Smooth muscle cell (in vitro differentiated cells): Measurements from ENCODE around the gene CEP85. TPM values are rescaled to one million over a fixed set of nuclear protein-coding genes. Genes with fewer than 3 reads are reported as not detected.
"Not testable (repeated sequence)": the region's sequence is repeated elsewhere in the genome, so short reads cannot be mapped to it uniquely, and the experiment has no call there.

Experiments
- DNase-seq: peaks from one replicate; lab custom pipeline; 2025; ENCODE audit not compliant: unreplicated experiment; lab: John Stamatoyannopoulos, UW
- H2AFZ ChIP-seq: fragments of 200-600 bp; sonication (generic); 2 replicates; pipeline ENCODE4 v1.6.0; 2016; ENCODE audit warnings: antibody characterized with exemption, low read depth, mild to moderate bottlenecking
- H3F3A ChIP-seq: fragments of 200-600 bp; sonication (generic); 2 replicates; pipeline ENCODE4 v1.6.0; 2017; ENCODE audit warnings: antibody characterized with exemption, low read depth
- H3K27ac ChIP-seq: fragments of 200-600 bp; sonication (generic); 2 replicates; pipeline ENCODE4 v1.5.1; 2016; ENCODE audit warnings: low read depth, mild to moderate bottlenecking
- H3K27me3 ChIP-seq: fragments of 200-600 bp; sonication (generic); 2 replicates; pipeline ENCODE4 v1.6.1; 2016; ENCODE audit warnings: low read depth, mild to moderate bottlenecking
- H3K36me3 ChIP-seq: fragments of 200-600 bp; sonication (generic); 2 replicates; pipeline ENCODE4 v1.5.1; 2016; ENCODE audit warnings: low read depth
- H3K4me1 ChIP-seq: fragments of 200-600 bp; sonication (generic); 2 replicates; pipeline ENCODE4 v1.5.1; 2016; ENCODE audit warnings: low read depth
- H3K4me2 ChIP-seq: fragments of 200-600 bp; sonication (generic); 2 replicates; pipeline ENCODE4 v1.6.0; 2016; ENCODE audit warnings: mild to moderate bottlenecking
- H3K4me3 ChIP-seq: fragments of 200-600 bp; sonication (generic); 2 replicates; pipeline ENCODE4 v1.5.1; 2016; ENCODE audit warnings: mild to moderate bottlenecking
- H3K79me2 ChIP-seq: fragments of 200-600 bp; sonication (generic); 2 replicates; pipeline ENCODE4 v1.6.0; 2016; ENCODE audit warnings: low read depth, mild to moderate bottlenecking
- H3K9ac ChIP-seq: fragments of 200-600 bp; sonication (generic); 2 replicates; pipeline ENCODE4 v1.6.0; 2016; ENCODE audit warnings: low read depth
- H3K9me3 ChIP-seq: fragments of 200-600 bp; sonication (generic); replicated peaks from 2 replicates; pipeline ENCODE4 v1.5.1; 2016; ENCODE audit warnings: low read depth
- H4K20me1 ChIP-seq: fragments of 200-600 bp; sonication (generic); 2 replicates; pipeline ENCODE4 v1.6.0; 2016; ENCODE audit warnings: low read depth
- CTCF ChIP-seq: fragments of 200-600 bp; sonication (generic); IDR thresholded peaks from 2 replicates; pipeline ENCODE4 v1.5.1; 2017; ENCODE audit warnings: borderline replicate concordance, mild to moderate bottlenecking, antibody characterized with exemption; ENCODE audit not compliant: insufficient read depth, poor library complexity, severe bottlenecking
- WGBS: methylation state at CpG from one replicate; pipeline ENCODE4 v1.1.7; 2016; ENCODE audit warnings: low lambda C conversion rate; 5-methylcytosine and 5-hydroxymethylcytosine counted together
- polyA plus RNA-seq: library from polyadenylated mRNA; unstranded; fragments of >200 nt; fragmentation: Nextera tagmentation; extraction: Ambion mirVana; gene quantifications from 2 replicates; pipeline ENCODE4 v1.2.1, GENCODE V29; 2016
- total RNA-seq: library from RNA; depleted of rRNA; stranded (reverse); fragments of >200 nt; gene quantifications from 2 replicates; pipeline ENCODE4 v1.2.3, GENCODE V29; 2014

Gene CEP85
- total and polyA plus RNA-seq, 2 experiments from 2014 or later, result 6.0 to 8.0 TPM

GRCh38 chr1:26290882-26291261 is 56.9 kb downstream of the CEP85 start:
- H3K27me3 ChIP-seq, result no peaks in the 10 kb centered on the region
- H3K4me2 ChIP-seq, result no peak overlapping the region
- H4K20me1 ChIP-seq, result no peaks in the 10 kb centered on the region
- no peak overlapping the region for H2AFZ ChIP-seq
- no peak for TF ChIP-seq CTCF
- no peak overlapping the region for H3K9ac ChIP-seq
- H3K36me3 ChIP-seq, result no peaks in the 10 kb centered on the region
- no peaks in the 10 kb centered on the region for H3F3A ChIP-seq
- peaks cover 4% of the 10 kb centered on the region for H3K4me1 ChIP-seq
- 76% methylated on average over 9 of the region's 11 CpGs for WGBS
- no peak overlapping the region for H3K27ac ChIP-seq
- DNase-seq, result no peak
- H3K4me3 ChIP-seq, result no peak overlapping the region
- H3K79me2 ChIP-seq, result no peaks in the 10 kb centered on the region
- no peaks in the 10 kb centered on the region for H3K9me3 ChIP-seq

GRCh38 chr1:26291433-26291832 is 57.4 kb downstream of the CEP85 start:
- no peaks in the 10 kb centered on the region for H3K79me2 ChIP-seq
- WGBS, result 91% methylated on average over 3 of the region's 3 CpGs
- no peak overlapping the region for H2AFZ ChIP-seq
- TF ChIP-seq CTCF, result no peak
- no peak overlapping the region for H3K4me3 ChIP-seq
- H3F3A ChIP-seq, result no peaks in the 10 kb centered on the region
- H3K36me3 ChIP-seq, result no peaks in the 10 kb centered on the region
- H3K9me3 ChIP-seq, result no peaks in the 10 kb centered on the region
- H4K20me1 ChIP-seq, result no peaks in the 10 kb centered on the region
- H3K4me2 ChIP-seq, result no peak overlapping the region
- no peaks in the 10 kb centered on the region for H3K27me3 ChIP-seq
- peaks cover 4% of the 10 kb centered on the region for H3K4me1 ChIP-seq
- no peak for DNase-seq
- H3K9ac ChIP-seq, result no peak overlapping the region
- H3K27ac ChIP-seq, result no peak overlapping the region

GRCh38 chr1:26291939-26292338 is 57.9 kb downstream of the CEP85 start:
- Histone ChIP-seq H3K9me3 (no peaks in the 10 kb centered on the region), H3K79me2 (no peaks in the 10 kb centered on the region), H3K4me1 (peaks cover 4% of the 10 kb centered on the region), H3K4me3 (no peak overlapping the region), H3K4me2 (no peak overlapping the region), H3F3A (no peaks in the 10 kb centered on the region), H3K36me3 (no peaks in the 10 kb centered on the region), H2AFZ (no peak overlapping the region), H4K20me1 (no peaks in the 10 kb centered on the region), H3K9ac (no peak overlapping the region), H3K27me3 (no peaks in the 10 kb centered on the region), H3K27ac (no peak overlapping the region)
- DNase-seq, result no peak
- TF ChIP-seq CTCF, result no peak
- WGBS, result 98% methylated on average over 4 of the region's 4 CpGs

GRCh38 chr1:26292735-26293134 is 58.7 kb downstream of the CEP85 start:
- H4K20me1 ChIP-seq, H3K9ac ChIP-seq, H3K27me3 ChIP-seq, H3K4me2 ChIP-seq, H3K27ac ChIP-seq, H3K79me2 ChIP-seq, H3K36me3 ChIP-seq, H2AFZ ChIP-seq, H3K4me3 ChIP-seq, H3F3A ChIP-seq, DNase-seq, H3K4me1 ChIP-seq, H3K9me3 ChIP-seq: not testable (repeated sequence)
- 93% methylated on average over 5 of the region's 5 CpGs for WGBS
